ENCODE data around the gene IQSEC1. TPM values are rescaled to one million over a fixed set of nuclear protein-coding genes. Genes with fewer than 3 reads are reported as not detected.

The IQSEC1 gene
- total and polyA plus RNA-seq, 2 of the 8 experiments (the other 6 are each of a cell fraction or from before 2014, with no cell fraction given): 6.8 to 28.8 TPM

DNA sequence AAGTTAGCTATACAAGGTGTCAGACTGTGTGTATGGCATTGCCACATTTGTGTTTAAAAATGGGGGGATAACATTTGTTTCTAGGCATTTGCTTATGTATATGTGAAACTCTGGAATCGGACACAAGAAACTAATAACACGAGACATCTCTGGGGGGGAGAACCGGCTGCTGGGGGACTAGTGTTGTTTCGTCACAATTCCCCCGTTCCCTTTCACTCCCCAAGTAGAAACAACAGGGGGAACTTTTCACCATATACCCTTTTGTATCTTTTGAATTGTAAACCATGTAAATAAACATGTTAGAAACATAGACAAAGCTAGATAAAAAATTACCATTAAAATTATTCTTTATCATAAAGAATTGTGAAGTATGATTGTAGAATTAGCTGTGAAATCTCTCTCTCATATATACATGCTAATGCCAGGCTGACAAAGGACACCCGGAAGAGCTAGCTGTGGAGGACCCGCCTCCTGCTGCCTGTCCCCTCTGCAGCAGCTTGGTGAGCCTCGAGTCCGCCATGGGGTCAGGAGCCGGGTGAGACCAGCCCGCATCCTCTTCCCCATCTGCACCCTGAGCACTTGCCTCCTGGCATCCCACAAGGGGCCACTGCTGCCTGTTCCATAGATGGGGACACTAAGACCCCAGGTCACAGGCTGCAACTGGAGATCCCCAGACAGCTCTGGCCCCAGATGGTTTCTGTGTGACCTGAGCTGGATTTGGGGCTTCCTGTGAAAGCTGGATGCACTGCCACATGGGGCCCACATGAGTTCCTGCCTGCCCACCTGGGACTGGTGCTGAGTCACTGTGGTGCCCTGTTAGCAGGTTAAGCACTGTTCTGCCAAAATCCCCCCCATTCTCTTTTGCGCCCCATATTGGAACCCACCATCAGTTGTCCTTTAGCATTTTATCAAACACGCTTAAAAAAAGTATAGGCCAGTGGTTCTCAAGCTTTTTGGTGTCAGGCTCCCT lies 91.6 kb downstream of the IQSEC1 start (continued):
- TF ChIP-seq CHD2 (IDR thresholded peaks at IDR 0.05; ENCODE audit: low read length) (no peak), HDAC2 (IDR thresholded peaks at IDR 0.05; ENCODE audit: borderline replicate concordance in 1 of 2, low read depth in 2 of 2, low read length in 2 of 2) (no peak), KDM5A (IDR thresholded peaks at IDR 0.05; ENCODE audit: low read length) (no peak), NRF1 (IDR thresholded peaks at IDR 0.05; ENCODE audit: low read depth, low read length) (no peak), KDM1A (IDR thresholded peaks at IDR 0.05; ENCODE audit: borderline replicate concordance, low read length) (no peak), POLR2AphosphoS5 (IDR thresholded peaks at IDR 0.05; ENCODE audit: low read depth, low read length) (no peak)
